ENCODE measurements around the gene LGALS9. TPM values are rescaled to one million over a fixed set of nuclear protein-coding genes. Genes with fewer than 3 reads are reported as not detected.

Gene LGALS9
- total and polyA plus RNA-seq, 9 of the 15 experiments (the other 6 are each of a cell fraction or from before 2014, with no cell fraction given): 0.45 to 6.9 (median 2.8) TPM

GRCh38 chr17:27671591-27671910 is 40.6 kb downstream of the LGALS9 start:
- Histone ChIP-seq H3K9me3 (replicated peaks; ENCODE audit: control insufficient read depth, insufficient read depth, low read depth, low read length) (no peaks in the 10 kb centered on the region), H3K9ac (ENCODE audit: insufficient read depth in 1 of 2, low read depth in 2 of 2, low read length in 2 of 2) (no peak overlapping the region), H3K27me3 (ENCODE audit: control insufficient read depth in 2 of 2, insufficient read depth in 2 of 2, low read length in 2 of 2) (peaks cover 0 to 15% of the 10 kb centered on the region in 2 experiments; a peak in 2 of 5 replicates), H3K4me3 (no peak overlapping the region), H3K4me1 (replicated peaks in 1 of 2; ENCODE audit: control insufficient read depth in 2 of 2, insufficient read depth in 2 of 2, low read length in 2 of 2) (no peaks in the 10 kb centered on the region), H3K79me2 (ENCODE audit: control insufficient read depth, insufficient read depth, low read length) (no peaks in the 10 kb centered on the region), H3K9me1 (ENCODE audit: control insufficient read depth, insufficient read depth, low read length) (no peaks in the 10 kb centered on the region), H3K4me2 (ENCODE audit: insufficient read depth, low read length) (no peak overlapping the region), H3K36me3 (ENCODE audit: control insufficient read depth, insufficient read depth, low read length) (no peaks in the 10 kb centered on the region), H4K20me1 (replicated peaks; ENCODE audit: control insufficient read depth, insufficient read depth, low read length) (no peaks in the 10 kb centered on the region), H3K27ac (ENCODE audit: extremely low read depth, low read depth, low read length) (no peak overlapping the region), H2AFZ (ENCODE audit: low read depth, low read length) (no peak overlapping the region)
- TF ChIP-seq TOE1 (IDR thresholded peaks at IDR 0.05; ENCODE audit: borderline replicate concordance) (no peak), TOE1 (CRISPR knock-in tag; IDR thresholded peaks at IDR 0.05; ENCODE audit: borderline replicate concordance, low read depth) (no peak), CHD2 (IDR thresholded peaks at IDR 0.05; ENCODE audit: low read depth, low read length) (no peak), NUFIP1 (IDR thresholded peaks at IDR 0.05; ENCODE audit: partially characterized antibody) (no peak), ZNF407 (IDR thresholded peaks at IDR 0.05; ENCODE audit: low read depth) (no peak), ZNF764 (CRISPR knock-in tag; IDR thresholded peaks at IDR 0.05; ENCODE audit: low read depth) (no peak), EP300 (IDR thresholded peaks at IDR 0.05; ENCODE audit: low read length) (no peak), BRCA1 (IDR thresholded peaks at IDR 0.05) (no peak), BRCA1 (CRISPR knock-in tag; IDR thresholded peaks at IDR 0.05) (no peak)
- TF ChIP-seq, protein P1, sequence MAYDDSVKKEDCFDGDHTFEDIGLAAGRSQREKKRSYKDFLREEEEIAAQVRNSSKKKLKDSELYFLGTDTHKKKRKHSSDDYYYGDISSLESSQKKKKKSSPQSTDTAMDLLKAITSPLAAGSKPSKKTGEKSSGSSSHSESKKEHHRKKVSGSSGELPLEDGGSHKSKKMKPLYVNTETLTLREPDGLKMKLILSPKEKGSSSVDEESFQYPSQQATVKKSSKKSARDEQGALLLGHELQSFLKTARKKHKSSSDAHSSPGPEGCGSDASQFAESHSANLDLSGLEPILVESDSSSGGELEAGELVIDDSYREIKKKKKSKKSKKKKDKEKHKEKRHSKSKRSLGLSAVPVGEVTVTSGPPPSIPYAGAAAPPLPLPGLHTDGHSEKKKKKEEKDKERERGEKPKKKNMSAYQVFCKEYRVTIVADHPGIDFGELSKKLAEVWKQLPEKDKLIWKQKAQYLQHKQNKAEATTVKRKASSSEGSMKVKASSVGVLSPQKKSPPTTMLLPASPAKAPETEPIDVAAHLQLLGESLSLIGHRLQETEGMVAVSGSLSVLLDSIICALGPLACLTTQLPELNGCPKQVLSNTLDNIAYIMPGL (CRISPR knock-in tag; IDR thresholded peaks at IDR 0.05): no peak
- TF ChIP-seq, protein P2, sequence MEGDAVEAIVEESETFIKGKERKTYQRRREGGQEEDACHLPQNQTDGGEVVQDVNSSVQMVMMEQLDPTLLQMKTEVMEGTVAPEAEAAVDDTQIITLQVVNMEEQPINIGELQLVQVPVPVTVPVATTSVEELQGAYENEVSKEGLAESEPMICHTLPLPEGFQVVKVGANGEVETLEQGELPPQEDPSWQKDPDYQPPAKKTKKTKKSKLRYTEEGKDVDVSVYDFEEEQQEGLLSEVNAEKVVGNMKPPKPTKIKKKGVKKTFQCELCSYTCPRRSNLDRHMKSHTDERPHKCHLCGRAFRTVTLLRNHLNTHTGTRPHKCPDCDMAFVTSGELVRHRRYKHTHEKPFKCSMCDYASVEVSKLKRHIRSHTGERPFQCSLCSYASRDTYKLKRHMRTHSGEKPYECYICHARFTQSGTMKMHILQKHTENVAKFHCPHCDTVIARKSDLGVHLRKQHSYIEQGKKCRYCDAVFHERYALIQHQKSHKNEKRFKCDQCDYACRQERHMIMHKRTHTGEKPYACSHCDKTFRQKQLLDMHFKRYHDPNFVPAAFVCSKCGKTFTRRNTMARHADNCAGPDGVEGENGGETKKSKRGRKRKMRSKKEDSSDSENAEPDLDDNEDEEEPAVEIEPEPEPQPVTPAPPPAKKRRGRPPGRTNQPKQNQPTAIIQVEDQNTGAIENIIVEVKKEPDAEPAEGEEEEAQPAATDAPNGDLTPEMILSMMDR (IDR thresholded peaks at IDR 0.05 in 2 of 3, conservative IDR thresholded peaks at IDR 0.05 in 1 of 3; ENCODE audit: insufficient read depth in 2 of 3, low read depth in 1 of 3, low read length in 3 of 3): no peak
- CTCF ChIA-PET (ENCODE audit: low intra/inter-chr PET ratio): no interaction called here
- WGBS (ENCODE audit: insufficient coverage, low coverage, missing lambda C conversion rate): 0% methylated on average over 2 of the region's 2 CpGs
- DNase-seq (ENCODE audit: extremely low read depth in 1 of 4, low spot score in 3 of 4) (no peak), ATAC-seq (no peak), FAIRE-seq (no peak)
- POLR2A ChIA-PET: interaction anchor here (0.7 kb wide), 1 partner anchor 101 kb away, joined by 3 read pairs; no protein-coding TSS in a partner anchor
- no TSS peak for BruUV-seq (replicated peaks)
- in situ Hi-C loops (cut with MboI): no loop called here
- intact Hi-C loops (cut with micrococcal nuclease): no loop called here
